GM21526 (cell line): ENCODE data around the gene RRP9.

Experiments
- ATAC-seq: cut with Tn5 transposase; IDR thresholded peaks from one replicate; pipeline ENCODE4 v1.9.1; 2021; ENCODE audit warnings: moderate library complexity; ENCODE audit not compliant: unreplicated experiment, low FRiP score

RRP9 gene

DNA sequence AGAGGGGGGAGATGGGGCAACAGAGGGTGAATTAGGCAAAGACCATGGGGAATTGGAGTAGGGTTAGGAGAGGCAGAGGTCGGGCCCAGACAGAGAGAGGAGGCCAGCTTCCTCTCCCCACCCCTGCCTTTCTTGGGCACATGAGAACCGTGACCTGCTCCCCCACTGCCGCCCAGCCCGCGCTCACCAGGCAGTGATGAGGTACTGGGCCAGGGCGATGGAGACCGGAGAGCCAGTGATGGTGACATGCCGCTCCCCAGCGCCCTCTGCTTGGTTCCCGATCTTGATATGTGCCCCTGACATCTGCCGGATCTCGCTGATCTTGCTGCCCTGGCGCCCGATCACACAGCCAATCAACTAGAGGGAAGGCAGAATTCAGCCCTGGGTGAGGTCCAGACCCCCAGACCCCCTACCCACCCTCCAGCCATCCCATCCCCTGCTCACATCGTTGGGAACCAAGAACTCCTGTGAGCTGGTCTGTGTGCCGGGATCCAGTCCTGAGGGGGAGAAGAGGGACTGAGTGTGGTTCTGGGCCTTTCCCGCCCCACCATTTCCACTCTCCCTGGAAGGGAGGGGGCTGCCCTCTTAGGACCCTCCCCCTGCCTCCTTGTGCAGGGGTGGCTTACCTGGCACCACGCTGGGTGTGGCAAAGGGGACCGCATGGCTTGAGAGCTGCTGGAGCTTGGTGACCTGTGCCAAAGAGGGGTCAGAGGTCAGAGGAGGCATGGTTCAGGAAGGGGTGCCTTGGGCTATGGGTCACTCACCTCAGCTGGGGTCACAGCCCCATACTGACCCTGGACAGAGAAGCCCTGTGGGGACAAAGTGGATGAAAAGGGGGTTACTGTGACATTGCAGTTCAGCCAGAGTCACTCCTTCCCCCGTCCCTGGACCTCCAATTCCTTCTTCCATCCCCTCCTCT is 17.2 kb upstream of the RRP9 start:
- no peak for ATAC-seq

DNA sequence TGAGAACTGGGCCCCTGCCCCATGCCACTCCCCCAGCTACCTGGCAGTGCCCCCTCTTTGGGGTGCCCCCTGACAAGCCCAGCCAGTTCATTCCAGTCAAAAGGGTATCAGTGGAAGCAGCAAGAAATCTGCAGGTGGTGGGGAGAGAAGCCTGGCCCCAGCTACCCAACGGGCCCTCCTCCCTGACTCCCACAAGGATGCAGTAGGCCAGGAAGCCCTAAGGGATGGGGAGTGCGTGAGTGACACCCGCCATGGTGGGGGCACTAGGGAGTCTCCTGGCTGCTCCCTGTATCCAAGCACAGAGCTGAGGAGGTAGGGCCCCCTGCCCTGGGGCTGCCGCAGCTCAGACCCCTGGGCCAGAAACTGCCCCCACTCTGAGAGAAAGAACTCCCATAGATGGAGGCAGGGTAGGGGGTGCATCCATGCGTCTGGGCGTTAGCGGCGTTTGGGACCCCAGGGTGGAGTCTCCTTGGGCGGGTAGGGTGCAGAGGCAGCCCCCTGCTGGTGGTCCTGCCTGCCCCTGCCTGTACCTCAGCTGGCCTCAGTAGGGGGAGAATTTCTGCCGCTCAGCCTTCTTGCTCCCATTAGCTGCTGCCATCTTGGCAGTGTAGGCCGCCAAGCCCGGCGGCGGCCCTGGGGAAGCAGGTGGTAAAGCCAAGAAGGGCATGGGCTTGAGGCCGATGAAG is 16.0 kb upstream of the RRP9 start:
- ATAC-seq = no peak

DNA sequence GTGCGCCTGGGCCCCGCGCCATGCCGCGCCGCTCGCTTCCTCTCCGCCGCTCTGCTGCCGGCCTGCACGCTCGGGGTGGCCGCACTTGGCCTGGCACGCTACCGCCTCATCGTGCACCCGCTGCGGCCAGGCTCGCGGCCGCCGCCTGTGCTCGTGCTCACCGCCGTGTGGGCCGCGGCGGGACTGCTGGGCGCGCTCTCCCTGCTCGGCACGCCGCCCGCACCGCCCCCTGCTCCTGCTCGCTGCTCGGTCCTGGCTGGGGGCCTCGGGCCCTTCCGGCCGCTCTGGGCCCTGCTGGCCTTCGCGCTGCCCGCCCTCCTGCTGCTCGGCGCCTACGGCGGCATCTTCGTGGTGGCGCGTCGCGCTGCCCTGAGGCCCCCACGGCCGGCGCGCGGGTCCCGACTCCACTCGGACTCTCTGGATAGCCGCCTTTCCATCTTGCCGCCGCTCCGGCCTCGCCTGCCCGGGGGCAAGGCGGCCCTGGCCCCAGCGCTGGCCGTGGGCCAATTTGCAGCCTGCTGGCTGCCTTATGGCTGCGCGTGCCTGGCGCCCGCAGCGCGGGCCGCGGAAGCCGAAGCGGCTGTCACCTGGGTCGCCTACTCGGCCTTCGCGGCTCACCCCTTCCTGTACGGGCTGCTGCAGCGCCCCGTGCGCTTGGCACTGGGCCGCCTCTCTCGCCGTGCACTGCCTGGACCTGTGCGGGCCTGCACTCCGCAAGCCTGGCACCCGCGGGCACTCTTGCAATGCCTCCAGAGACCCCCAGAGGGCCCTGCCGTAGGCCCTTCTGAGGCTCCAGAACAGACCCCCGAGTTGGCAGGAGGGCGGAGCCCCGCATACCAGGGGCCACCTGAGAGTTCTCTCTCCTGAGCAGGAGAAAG is 14.4 kb upstream of the RRP9 start:
- ATAC-seq = no peak

DNA sequence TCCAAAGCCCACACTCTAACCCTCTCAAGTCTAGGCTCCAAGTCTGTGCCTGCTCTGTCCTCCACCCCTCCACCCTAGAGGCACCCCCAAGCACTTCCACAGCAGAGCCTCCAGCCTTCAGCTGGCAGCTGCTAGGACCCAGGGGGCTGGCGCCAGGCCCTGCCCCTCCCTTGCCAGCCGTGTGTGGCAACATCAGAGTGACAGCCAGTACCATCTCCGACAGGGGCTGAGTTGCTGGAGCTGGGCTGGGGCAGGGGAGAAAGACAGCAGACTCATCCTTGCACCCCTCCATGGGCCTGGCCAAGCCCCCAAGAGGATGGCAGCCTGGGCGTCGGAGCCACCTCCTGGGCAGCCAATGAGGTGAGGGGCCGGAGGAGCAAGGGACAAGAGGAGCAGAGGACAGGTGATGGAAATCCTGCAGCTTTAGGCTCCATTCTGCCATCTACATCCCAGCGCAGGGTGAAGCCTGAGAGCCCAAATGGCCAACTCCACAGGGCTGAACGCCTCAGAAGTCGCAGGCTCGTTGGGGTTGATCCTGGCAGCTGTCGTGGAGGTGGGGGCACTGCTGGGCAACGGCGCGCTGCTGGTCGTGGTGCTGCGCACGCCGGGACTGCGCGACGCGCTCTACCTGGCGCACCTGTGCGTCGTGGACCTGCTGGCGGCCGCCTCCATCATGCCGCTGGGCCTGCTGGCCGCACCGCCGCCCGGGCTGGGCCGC is 13.6 kb upstream of the RRP9 start, which contains the start of gene GPR62:
Gene GPR62 (plus strand): TSS at position 207 of the 718 bp plus-strand sequence. CDS start 272 bp downstream, at position 479.
- ATAC-seq = no peak

DNA sequence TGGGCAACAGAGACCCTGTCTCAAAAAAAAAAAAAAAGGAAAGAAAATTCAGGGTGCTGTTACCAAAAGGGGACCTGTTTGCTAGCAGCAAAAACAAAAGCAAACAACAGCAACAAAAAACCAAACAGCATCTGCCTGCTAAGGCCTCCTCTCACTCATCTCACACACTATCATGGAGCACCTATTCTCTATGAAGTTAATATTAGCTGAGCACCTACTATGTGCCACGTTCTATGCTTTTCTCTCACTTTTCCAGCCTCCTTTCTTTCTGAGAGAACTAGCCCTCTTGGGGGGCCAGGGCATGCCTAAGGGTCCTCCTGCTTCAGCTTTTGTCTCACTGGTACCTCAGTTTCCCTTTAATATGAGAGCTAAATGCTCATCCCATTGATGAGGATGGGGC is 13.0 kb upstream of the RRP9 start:
- ATAC-seq = no peak

DNA sequence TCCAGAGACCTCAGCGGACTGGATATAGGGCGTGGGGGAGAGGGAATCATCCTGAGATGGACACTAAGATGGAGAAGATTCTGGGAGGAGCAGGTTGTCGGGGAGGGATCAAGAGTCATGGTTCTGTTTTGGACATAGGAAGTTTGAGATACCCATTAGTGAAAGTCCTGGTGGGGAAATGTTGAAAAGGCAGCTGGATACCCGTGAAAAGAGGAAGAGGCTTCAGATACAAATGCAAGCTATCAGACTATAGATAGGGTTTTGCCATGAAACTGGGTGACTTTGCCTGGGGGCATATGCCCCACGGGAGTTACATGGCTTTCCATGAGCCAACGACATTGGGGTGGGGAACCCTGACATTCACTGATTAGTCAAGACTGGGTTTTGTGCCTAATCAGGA is 12.4 kb upstream of the RRP9 start:
- no peak for ATAC-seq

DNA sequence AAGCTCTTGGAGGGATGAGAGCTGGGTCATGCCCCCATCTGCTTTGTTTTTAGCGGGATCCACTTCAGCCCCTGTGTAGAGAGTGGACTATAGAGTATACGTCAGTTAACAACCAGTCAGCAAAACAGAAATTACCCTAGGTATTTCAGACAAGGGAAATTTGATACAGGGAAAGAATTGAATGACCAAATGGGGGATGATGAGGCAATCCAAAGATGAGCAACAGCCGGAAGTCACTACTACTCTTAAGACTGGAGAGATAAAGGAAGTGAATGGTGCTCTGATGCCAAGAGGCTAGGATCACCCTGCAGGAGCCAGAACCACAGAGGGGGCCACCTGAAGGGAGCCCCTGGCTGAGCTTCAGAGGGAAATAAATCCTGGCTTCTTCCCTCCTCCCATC is 11.7 kb upstream of the RRP9 start:
- no peak for ATAC-seq

DNA sequence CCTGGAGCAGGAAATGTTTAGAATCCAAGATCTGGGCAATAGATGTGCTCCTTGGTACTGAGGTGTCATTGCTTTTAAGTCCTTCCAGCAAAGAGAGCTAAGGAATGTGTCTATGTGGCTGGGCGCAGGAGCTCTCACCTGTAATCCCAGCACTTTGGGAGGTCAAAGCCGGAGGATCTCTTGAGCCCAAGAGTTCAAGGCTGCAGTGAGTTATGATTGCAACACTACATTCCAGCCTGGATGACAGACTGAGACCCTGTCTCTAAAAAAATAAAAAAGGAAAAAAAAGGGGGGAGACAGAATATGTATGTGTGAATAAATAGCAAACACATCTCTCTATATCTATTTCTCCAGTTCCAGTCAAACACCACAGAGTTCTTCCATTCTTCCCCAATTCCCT is 9.2 kb upstream of the RRP9 start:
- ATAC-seq = no peak

DNA sequence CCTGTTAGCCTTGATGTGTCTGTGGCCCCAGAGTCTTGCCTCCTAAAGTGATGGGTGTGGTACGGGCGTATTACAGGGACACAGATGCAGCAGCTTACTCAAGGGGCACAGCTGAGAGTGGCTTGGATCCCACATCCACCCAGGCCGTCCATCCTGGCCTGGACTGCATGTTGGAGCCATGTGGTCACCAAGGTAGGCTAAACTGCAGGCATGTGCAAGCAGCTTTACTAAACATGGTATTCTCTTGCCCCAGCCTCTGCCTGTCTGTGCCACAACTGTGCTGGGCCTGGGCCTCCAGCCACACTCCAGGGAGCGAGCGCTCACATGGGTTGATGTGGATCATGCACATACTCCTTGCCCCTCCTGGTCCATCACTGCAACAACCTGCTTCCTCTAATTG is 7.4 kb upstream of the RRP9 start:
- ATAC-seq = no peak

DNA sequence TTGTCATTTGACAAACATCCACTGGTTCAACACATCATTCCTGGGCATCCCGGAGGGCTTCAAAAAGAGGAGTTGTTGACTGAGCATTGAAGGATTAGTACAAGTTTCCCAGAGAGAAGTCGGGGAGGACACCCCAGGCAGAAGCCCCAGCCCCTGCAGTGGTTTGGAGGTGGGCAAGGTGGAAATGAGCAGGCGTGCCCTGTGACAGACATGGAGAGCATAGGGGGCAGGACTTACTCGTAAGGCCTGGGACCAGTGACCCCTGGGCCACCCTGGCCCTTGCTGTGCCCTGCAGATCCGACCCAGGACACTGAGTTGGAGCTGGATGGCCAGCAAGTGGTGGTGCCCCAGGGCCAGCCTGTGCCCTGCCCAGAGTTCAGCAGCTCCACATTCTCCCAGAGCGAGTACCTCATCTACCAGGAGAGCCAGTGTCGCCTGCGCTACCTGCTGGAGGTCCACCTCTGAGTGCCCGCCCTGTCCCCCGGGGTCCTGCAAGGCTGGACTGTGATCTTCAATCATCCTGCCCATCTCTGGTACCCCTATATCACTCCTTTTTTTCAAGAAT is 6.4 kb upstream of the RRP9 start:
- no peak for ATAC-seq

DNA sequence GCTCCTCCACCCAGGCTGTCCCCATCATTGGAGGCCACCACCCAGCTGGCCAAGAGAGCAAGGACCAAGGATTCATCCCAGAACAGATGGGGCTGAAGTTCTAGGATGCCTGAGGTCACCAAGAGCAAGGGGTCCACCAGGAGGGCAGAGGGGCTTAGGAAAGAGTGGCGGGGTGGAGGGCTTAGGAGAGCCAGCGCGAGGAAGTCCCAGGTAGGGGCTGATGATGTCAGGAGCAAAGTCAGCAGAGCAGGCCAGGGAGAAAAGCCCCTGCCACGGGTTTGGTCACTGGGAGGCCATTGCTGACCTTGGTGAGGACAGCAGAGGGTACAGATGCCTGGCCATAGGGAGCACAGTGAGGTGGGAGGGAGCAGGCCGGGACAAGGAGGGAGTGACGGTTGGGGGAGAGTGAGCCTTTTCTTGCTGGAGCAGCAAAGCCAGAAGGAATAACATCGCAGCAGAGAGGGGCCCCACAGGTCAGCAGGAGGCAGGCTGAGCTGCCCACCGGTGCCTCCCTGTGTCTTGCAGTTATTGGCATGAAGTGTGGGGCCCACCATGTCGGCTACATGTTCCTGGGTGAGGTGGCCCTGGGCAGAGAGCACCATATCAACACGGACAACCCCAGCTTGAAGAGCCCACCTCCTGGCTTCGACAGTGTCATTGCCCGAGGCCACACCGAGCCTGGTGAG is 5.7 kb upstream of the RRP9 start:
- no peak for ATAC-seq

DNA sequence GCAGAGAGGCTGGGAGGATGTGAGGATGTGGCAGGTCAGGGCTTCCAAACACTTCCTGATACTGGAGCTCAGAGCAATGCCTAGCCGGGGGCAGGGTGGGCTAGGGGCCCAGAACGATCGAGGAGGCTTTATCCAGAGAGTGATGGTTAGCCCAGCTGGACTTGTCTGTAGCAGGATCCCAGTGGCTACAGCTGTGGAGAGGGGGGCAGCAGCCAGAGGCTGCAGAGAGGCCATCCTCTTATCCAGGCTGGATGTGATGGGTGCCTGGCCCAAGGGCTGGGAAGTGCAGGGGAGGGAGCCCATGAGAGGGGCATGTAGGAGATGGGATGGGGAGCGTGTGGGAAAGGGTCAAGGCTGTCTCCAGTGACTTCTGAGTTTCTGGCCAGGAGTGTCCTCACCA is 5.1 kb upstream of the RRP9 start:
- ATAC-seq = no peak

DNA sequence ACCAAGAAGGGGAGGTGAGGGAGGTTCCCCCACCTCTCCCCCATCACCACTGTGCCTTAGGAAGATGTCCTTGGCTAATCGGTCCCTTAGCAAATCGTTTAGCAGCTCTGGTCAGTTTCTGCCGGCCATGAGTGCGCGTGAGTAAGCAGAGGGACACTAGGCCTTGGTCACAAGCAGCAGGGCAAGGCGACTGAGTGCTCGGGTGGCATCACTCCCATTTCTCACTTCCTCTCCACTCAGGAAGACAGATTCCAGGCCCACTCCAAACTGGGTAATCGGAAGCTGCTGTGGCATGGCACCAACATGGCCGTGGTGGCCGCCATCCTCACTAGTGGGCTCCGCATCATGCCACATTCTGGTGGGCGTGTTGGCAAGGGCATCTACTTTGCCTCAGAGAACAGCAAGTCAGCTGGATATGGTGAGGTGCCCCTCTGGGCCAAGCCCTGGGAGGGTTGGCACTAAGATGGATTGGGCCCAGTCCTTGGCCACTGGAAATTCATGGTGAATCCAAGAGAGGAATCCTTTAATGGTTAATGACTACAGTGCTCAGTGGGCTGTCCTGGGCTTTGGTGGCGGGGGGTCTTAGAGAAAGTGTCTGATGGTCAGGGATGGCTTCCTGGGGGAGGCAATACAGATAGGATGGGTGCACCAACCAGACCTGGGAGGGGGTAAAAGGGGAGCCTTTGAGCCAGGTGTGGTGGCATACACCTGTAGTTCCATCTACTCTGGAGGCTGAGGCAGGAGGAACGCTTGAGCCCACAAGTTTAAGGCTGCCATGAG is 4.4 kb upstream of the RRP9 start:
- no peak for ATAC-seq

DNA sequence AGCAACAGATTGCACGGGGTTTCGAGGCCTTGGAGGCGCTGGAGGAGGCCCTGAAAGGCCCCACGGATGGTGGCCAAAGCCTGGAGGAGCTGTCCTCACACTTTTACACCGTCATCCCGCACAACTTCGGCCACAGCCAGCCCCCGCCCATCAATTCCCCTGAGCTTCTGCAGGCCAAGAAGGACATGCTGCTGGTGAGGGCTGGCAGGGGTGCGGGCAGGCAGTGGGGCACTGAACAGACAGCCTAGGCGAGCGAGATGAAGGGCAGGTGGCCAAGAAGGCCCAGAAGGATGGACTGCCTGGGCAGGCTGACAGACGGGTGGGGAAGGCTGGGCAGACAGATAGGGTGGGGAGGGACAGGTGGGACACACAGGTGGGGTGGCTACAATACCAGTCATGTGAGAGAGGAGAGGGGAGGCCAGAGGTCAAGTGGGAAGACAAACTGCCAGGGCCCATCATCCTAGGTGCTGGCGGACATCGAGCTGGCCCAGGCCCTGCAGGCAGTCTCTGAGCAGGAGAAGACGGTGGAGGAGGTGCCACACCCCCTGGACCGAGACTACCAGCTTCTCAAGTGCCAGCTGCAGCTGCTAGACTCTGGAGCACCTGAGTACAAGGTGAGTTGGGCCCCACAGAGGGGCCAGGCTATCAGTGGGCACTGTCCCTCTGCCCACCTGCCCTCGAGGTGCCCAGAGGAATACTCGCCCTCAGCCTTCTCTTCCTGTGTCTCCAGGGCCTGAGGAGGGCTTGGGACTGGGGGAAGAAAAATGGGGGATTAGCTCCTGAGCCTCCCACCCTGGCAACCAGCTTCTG is 3.5 kb upstream of the RRP9 start:
- ATAC-seq = no peak

DNA sequence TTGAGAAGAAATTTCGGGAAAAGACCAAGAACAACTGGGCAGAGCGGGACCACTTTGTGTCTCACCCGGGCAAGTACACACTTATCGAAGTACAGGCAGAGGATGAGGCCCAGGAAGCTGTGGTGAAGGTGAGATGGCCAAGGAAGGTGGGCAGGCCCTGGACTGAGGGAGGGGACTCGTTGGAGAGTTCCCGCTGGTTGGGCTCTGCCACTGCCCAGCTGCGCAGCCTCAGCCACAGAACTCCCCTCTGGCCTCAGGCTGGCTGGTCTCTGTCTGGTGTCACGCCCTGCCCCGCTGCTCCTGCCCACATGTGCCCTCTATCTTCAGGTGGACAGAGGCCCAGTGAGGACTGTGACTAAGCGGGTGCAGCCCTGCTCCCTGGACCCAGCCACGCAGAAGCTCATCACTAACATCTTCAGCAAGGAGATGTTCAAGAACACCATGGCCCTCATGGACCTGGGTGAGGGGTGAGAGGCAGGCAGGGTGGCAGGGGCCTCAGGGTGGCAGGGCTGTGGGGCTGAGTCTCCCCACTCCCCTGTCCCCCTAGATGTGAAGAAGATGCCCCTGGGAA is 2.8 kb upstream of the RRP9 start:
- ATAC-seq = no peak

DNA sequence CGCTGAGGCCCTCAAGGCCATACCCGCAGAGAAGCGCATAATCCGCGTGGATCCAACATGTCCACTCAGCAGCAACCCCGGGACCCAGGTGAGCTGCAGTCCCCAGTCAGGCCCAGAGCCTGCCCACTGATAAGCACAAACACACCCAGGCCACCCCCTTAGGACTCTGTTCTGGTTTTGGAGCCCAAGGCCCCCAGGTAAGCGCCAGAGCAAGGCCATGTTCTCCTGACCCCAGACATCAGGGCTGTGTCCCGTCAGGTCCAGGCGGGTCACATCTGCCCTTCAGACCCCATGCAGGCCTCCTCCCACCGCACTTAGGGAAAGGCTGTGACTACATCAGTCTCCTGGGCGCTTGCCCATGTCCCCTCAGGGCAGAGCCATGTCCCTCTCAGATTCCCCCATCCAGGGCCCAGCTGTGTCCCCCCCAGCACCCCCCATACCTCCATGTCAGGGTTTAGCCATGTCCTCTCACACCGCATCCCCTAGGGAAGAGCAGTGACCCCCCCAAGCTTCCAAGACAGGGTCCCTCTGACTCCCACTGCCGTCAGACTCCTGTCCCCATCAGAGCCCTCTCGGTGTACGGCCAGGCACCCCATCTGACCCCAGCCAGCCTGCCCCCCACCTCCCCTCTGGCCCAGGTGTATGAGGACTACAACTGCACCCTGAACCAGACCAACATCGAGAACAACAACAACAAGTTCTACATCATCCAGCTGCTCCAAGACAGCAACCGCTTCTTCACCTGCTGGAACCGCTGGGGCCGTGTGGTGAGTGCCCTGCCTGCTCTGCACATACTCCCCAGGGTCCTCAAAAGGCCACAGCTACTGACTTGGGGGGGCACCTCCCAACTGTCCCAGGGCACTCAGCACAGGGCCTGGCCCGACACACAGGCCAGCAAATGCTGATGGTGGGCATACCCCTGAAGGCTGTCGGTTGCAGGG is 2.0 kb upstream of the RRP9 start:
- ATAC-seq = no peak
